ENCODE results near the gene GPR21.

GPR21 gene

DNA sequence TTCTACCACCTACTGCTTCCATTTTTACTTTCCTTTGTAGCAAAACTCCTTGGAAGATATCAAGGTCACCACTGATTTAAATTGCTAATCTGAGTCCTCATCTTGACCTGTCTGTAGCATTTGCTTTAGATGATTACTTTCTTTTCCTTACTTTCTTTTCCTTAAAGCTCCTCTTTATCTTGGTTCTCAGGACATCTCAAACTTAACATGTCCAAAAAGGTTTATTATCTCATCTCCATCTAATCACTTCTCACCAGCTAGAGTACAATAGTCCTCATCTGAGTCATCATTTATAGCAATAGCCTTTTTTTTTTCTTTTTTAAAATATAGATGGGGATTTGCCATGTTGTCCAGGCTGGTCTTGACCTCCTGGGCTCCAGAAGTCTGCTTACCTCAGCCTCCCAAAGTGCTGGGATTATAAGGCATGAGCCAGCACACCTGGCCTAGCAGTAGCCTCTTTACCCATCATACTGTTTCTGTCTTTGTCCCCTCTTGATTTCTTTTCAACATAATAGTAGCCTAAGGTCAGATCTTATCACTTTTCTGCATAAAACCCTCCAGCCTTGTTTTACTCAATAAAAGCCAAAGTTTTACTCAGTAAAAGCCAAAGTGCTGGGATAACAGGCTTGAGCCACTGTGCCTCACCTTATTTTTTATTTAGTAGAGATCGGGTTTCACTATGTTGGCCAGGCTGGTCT, 32.9 kb upstream of the GPR21 start:
- TF ChIP-seq CTCF (IDR thresholded peaks at IDR 0.05; ENCODE audit: low read depth, low read length, missing control alignments): no peak
- no peak overlapping the region for H3K4me3 ChIP-seq (ENCODE audit: low read depth, low read length)
- DNase-seq (ENCODE audit: low read depth): no peak

DNA sequence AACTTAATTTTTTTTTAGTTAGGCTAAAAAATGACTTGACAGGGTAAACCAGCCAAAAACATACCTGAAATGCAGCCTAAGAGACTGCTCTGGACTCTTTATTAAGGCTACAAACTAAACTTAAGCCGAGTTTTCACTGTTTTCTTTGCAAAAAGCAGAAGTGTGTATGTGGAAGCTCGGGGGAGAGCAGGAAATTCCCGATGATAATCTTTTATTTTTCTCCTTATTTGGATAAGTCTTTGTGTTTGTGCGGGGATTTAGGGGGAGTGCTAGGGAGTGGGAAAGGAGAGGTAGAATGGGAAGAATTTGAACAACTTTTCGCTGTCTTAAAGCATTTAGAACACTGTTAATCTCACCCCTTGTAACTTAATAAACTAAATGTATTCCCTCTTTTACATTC, 30.7 kb upstream of the GPR21 start:
- H3K4me3 ChIP-seq (ENCODE audit: low read depth, low read length): no peak overlapping the region
- TF ChIP-seq CTCF (IDR thresholded peaks at IDR 0.05; ENCODE audit: low read depth, low read length, missing control alignments): no peak
- no peak for DNase-seq (ENCODE audit: low read depth)

DNA sequence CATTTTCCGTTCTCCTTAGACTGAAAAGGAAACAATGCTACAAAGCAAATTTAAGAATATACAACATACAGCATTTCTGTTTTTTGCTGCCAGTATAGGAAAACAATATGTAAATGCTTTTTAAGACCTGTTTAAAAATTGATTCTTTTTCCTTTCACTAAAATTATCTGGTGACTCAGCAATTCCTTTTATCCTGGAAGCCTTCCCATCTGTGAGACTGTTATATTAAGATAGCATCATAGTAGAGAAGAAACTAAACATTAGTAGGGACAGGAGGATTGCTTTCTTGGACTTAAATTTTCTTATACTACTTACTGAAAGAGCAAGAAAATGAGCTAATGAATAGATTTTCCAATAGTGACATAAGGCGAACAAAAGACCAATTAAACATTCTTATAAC, 30.0 kb upstream of the GPR21 start:
- no peak for DNase-seq (ENCODE audit: low read depth)
- H3K4me3 ChIP-seq (ENCODE audit: low read depth, low read length): no peak overlapping the region
- TF ChIP-seq CTCF (IDR thresholded peaks at IDR 0.05; ENCODE audit: low read depth, low read length, missing control alignments): no peak

DNA sequence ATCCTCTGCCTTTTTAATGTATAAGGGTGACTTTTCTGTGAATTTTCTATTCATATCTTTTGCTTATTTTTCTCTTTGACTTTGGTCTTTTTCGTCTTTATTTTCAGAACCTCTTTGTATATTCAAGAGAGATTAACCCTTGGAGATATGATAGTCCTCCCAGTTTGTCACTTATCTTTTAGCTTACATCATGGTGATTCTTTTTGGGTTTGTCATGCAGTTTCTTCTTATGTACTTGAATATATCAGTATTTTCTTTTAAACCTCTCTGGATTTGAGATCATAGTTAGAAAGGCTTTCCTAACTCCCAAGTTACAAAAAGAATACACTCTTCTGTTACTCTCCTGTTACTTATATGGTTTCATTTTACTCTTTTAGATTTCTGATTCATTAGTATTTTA, 27.5 kb upstream of the GPR21 start:
- DNase-seq (ENCODE audit: low read depth): no peak
- no peak overlapping the region for H3K4me3 ChIP-seq (ENCODE audit: low read depth, low read length)
- no peak for TF ChIP-seq CTCF (IDR thresholded peaks at IDR 0.05; ENCODE audit: low read depth, low read length, missing control alignments)

- H3K4me3 ChIP-seq (ENCODE audit: low read depth, low read length): no peak overlapping the region
- no peak for TF ChIP-seq CTCF (IDR thresholded peaks at IDR 0.05; ENCODE audit: low read depth, low read length, missing control alignments)
- DNase-seq (ENCODE audit: low read depth): no peak
These were observed 26.2 kb upstream of the GPR21 start for GRCh38 chr9:123007269-123007668.

- DNase-seq (ENCODE audit: low read depth): no peak
- no peak overlapping the region for H3K4me3 ChIP-seq (ENCODE audit: low read depth, low read length)
- no peak for TF ChIP-seq CTCF (IDR thresholded peaks at IDR 0.05; ENCODE audit: low read depth, low read length, missing control alignments)
These were observed 24.6 kb upstream of the GPR21 start for GRCh38 chr9:123008909-123009308.

GRCh38 chr9:123011380-123011779, 22.1 kb upstream of the GPR21 start:
- no peak overlapping the region for H3K4me3 ChIP-seq (ENCODE audit: low read depth, low read length)
- no peak for DNase-seq (ENCODE audit: low read depth)
- TF ChIP-seq CTCF (IDR thresholded peaks at IDR 0.05; ENCODE audit: low read depth, low read length, missing control alignments): no peak

Measured in GM12864 (cell line).